ENCODE data around the gene SYNPR.
"Not testable (repeated sequence)": the region's sequence is repeated elsewhere in the genome, so short reads cannot be mapped to it uniquely, and the experiment has no call there.

Gene SYNPR

GRCh38 chr3:63278171-63279004, at the start of gene SYNPR:
SYNPR (plus strand) TSS chr3:63278308.
- DNase-seq (ENCODE audit: low read depth in 2 of 3, low spot score in 2 of 3) = no peak

GRCh38 chr3:63228677-63229076, 49.4 kb upstream of the SYNPR start:
- DNase-seq (ENCODE audit: low read depth in 2 of 3, low spot score in 2 of 3) = no peak

- no peak for DNase-seq (ENCODE audit: low read depth in 2 of 3, low spot score in 2 of 3)
Observed at GRCh38 chr3:63230146-63230545, 48.0 kb upstream of the SYNPR start.

- no peak for DNase-seq (ENCODE audit: low read depth in 2 of 3, low spot score in 2 of 3)
Observed at GRCh38 chr3:63231643-63232042, 46.5 kb upstream of the SYNPR start.

- DNase-seq (ENCODE audit: low read depth in 2 of 3, low spot score in 2 of 3) = no peak
Observed at GRCh38 chr3:63232764-63233396, 45.2 kb upstream of the SYNPR start.

GRCh38 chr3:63240381-63240902, 37.7 kb upstream of the SYNPR start:
- DNase-seq (ENCODE audit: low read depth in 2 of 3, low spot score in 2 of 3) = no peak

GRCh38 chr3:63242124-63242523, 36.0 kb upstream of the SYNPR start:
- DNase-seq (ENCODE audit: low read depth in 2 of 3, low spot score in 2 of 3) = no peak

- DNase-seq (ENCODE audit: low read depth in 2 of 3, low spot score in 2 of 3) = no peak
Observed at GRCh38 chr3:63244486-63244885, 33.6 kb upstream of the SYNPR start.

GRCh38 chr3:63245726-63246241, 32.3 kb upstream of the SYNPR start:
- DNase-seq (ENCODE audit: low read depth in 2 of 3, low spot score in 2 of 3) = no peak

GRCh38 chr3:63248015-63248414, 30.1 kb upstream of the SYNPR start:
- DNase-seq (ENCODE audit: low read depth in 2 of 3, low spot score in 2 of 3) = no peak

- DNase-seq (ENCODE audit: low read depth in 2 of 3, low spot score in 2 of 3) = no peak
Observed at GRCh38 chr3:63251499-63251898, 26.6 kb upstream of the SYNPR start.

GRCh38 chr3:63255819-63256218, 22.3 kb upstream of the SYNPR start:
- not testable (repeated sequence) for DNase-seq (ENCODE audit: low read depth in 2 of 3, low spot score in 2 of 3)

GRCh38 chr3:63264716-63265115, 13.4 kb upstream of the SYNPR start:
- DNase-seq (ENCODE audit: low read depth in 2 of 3, low spot score in 2 of 3) = no peak

GRCh38 chr3:63274359-63274758, 3.7 kb upstream of the SYNPR start:
- DNase-seq (ENCODE audit: low read depth in 2 of 3, low spot score in 2 of 3) = no peak

- no peak for DNase-seq (ENCODE audit: low read depth in 2 of 3, low spot score in 2 of 3)
Observed at GRCh38 chr3:63279005-63279841, 1.1 kb downstream of the SYNPR start.

- no peak for DNase-seq (ENCODE audit: low read depth in 2 of 3, low spot score in 2 of 3)
Observed at GRCh38 chr3:63287610-63288009, 9.5 kb downstream of the SYNPR start.

GRCh38 chr3:63290686-63291085, 12.6 kb downstream of the SYNPR start:
- DNase-seq (ENCODE audit: low read depth in 2 of 3, low spot score in 2 of 3) = no peak

- DNase-seq (ENCODE audit: low read depth in 2 of 3, low spot score in 2 of 3) = no peak
Observed at GRCh38 chr3:63294332-63294731, 16.2 kb downstream of the SYNPR start.

- no peak for DNase-seq (ENCODE audit: low read depth in 2 of 3, low spot score in 2 of 3)
Observed at GRCh38 chr3:63295356-63295755, 17.2 kb downstream of the SYNPR start.

GRCh38 chr3:63295806-63296205, 17.7 kb downstream of the SYNPR start:
- DNase-seq (ENCODE audit: low read depth in 2 of 3, low spot score in 2 of 3) = no peak

- DNase-seq (ENCODE audit: low read depth in 2 of 3, low spot score in 2 of 3) = no peak
Observed at GRCh38 chr3:63296249-63296648, 18.1 kb downstream of the SYNPR start.
